Activated CD4-positive, alpha-beta T cell treated with anti-CD3 and anti-CD28 coated beads, Interleukin-2, amount 10 ng/mL, durations not matched to agents 7 days and 5 days (primary cell): ENCODE results near the gene PAK2. TPM values are rescaled to one million over a fixed set of nuclear protein-coding genes. Genes with fewer than 3 reads are reported as not detected.
"Not testable (repeated sequence)": the region's sequence is repeated elsewhere in the genome, so short reads cannot be mapped to it uniquely, and the experiment has no call there.

Experiments
- CTCF ChIA-PET: fragments of 350-600 bp; sonication (Branson Sonifier 250); formaldehyde crosslinking; loops from one replicate; lab custom pipeline; 2021; ENCODE audit warnings: antibody characterized with exemption; lab: Charles Lee
- POLR2A ChIA-PET: fragments of 350-600 bp; sonication (Branson Sonifier 250); formaldehyde crosslinking; loops from one replicate; lab custom pipeline; 2021; ENCODE audit warnings: antibody characterized with exemption; lab: Charles Lee
- DNase-seq: peaks from one replicate; pipeline ENCODE4 v3.0.0-alpha.2; 2020
- H3K27ac Mint-ChIP-seq: one replicate; pipeline ENCODE4 v1.8.0; 2021; ENCODE audit warnings: mild to moderate bottlenecking, moderate library complexity, mixed read lengths
- H3K27me3 Mint-ChIP-seq: one replicate; pipeline ENCODE4 v1.8.0; 2021; ENCODE audit warnings: mixed read lengths
- H3K36me3 Mint-ChIP-seq: one replicate; pipeline ENCODE4 v1.8.0; 2021; ENCODE audit warnings: low read depth, mixed read lengths
- H3K4me1 Mint-ChIP-seq: one replicate; pipeline ENCODE4 v1.8.0; 2021; ENCODE audit warnings: mixed read lengths
- H3K4me3 Mint-ChIP-seq: one replicate; pipeline ENCODE4 v1.8.0; 2021; ENCODE audit warnings: mild to moderate bottlenecking, moderate library complexity, mixed read lengths
- H3K9me3 Mint-ChIP-seq: one replicate; pipeline ENCODE4 v1.8.0; 2021; ENCODE audit warnings: mixed read lengths
- total RNA-seq, 2 experiments: library from RNA; stranded (reverse); gene quantifications; one replicate each; pipeline ENCODE4 v1.2.3, GENCODE V29; 2021

Gene PAK2
- total RNA-seq, 2 experiments from 2014 or later, result 88.6 to 98.5 TPM

DNA sequence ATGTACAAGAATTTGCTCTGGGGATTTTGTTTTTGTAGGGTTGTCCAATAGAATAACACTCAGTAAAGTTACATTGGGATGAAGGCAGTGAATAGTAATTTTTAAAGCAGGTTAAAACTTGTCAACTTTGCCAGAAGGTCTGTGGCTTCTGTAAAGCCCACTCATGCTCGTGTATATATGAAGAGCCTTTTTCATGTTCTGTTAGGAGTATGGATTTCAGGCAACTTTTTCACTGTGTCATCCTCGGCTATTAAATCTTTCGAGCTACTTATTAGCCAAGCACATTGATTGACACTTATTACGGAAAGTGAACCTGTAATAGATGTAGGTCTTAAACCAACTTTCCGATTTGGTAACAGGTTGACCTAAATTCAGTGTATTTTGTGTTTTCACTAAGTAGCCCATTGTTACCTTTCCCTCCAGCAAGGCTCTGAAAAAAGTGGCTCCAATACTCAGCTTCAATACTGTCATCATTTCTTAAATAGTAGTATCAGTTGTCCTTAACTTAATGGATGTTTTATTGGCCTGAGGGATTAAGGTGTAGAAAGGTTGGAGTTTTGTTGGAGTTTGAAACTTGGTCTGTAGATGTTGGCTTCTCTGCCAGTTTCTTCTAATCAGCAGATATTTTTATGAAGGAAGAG lies 1.7 kb downstream of the PAK2 start:
- ChIA-PET CTCF (interaction anchor here (1.0 to 1.8 kb wide), 2 partner anchors 50 to 213 kb away, joined by 4 to 7 read pairs; no protein-coding TSS in a partner anchor), POLR2A (no interaction called here)
- Mint-ChIP-seq H3K9me3 (peaks cover 4% of the 10 kb centered on the region), H3K4me3 (peak overlapping the region; percentile 93), H3K36me3 (peaks cover 36% of the 10 kb centered on the region), H3K4me1 (peaks cover 30% of the 10 kb centered on the region), H3K27ac (peak overlapping the region; percentile 96), H3K27me3 (no peaks in the 10 kb centered on the region)
- no peak for DNase-seq

GRCh38 chr3:196743569-196743968 lies 3.9 kb downstream of the PAK2 start:
- H3K4me3 Mint-ChIP-seq, H3K9me3 Mint-ChIP-seq, H3K27me3 Mint-ChIP-seq, DNase-seq, H3K27ac Mint-ChIP-seq, CTCF ChIA-PET, POLR2A ChIA-PET: not testable (repeated sequence)
- Mint-ChIP-seq H3K4me1 (peaks cover 31% of the 10 kb centered on the region), H3K36me3 (peaks cover 34% of the 10 kb centered on the region)

DNA sequence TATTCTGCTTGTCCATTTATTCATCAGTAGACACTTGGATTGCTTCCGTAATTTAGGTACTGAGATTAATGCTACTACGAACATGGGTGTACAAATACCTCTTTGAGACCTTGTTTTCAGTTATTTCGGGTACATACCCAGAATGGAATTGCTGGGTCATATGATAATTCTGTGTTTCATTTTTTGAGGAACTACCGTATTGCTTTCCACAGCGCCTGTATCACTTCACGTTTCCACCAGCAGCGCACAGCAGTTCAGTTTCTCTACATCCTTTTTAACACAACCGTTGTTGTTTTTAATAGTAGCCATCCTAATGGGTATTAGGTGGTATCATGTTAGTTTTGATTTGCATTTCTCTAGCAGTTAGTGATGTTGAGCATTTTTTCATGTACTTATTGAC lies 9.5 kb downstream of the PAK2 start:
- DNase-seq, result no peak
- no peak overlapping the region for H3K27ac Mint-ChIP-seq
- H3K36me3 Mint-ChIP-seq, result peaks cover 59% of the 10 kb centered on the region
- no peaks in the 10 kb centered on the region for H3K27me3 Mint-ChIP-seq
- no peak overlapping the region for H3K4me3 Mint-ChIP-seq
- ChIA-PET POLR2A (no interaction called here), CTCF (no interaction called here)
- peaks cover 26% of the 10 kb centered on the region for H3K4me1 Mint-ChIP-seq
- H3K9me3 Mint-ChIP-seq, result peaks cover 12% of the 10 kb centered on the region

- peaks cover 81% of the 10 kb centered on the region for H3K36me3 Mint-ChIP-seq
- peaks cover 33% of the 10 kb centered on the region for H3K4me1 Mint-ChIP-seq
- ChIA-PET CTCF (interaction anchor here (1.1 kb wide), 1 partner anchor 13 kb away, joined by 3 read pairs; the partner anchor contains the start of gene PAK2), POLR2A (no interaction called here)
- H3K27ac Mint-ChIP-seq, result no peak overlapping the region
- DNase-seq, result no peak
- no peaks in the 10 kb centered on the region for H3K27me3 Mint-ChIP-seq
- H3K4me3 Mint-ChIP-seq, result no peak overlapping the region
- H3K9me3 Mint-ChIP-seq, result peaks cover 42% of the 10 kb centered on the region
Observed at GRCh38 chr3:196753201-196753600, 13.5 kb downstream of the PAK2 start.

DNA sequence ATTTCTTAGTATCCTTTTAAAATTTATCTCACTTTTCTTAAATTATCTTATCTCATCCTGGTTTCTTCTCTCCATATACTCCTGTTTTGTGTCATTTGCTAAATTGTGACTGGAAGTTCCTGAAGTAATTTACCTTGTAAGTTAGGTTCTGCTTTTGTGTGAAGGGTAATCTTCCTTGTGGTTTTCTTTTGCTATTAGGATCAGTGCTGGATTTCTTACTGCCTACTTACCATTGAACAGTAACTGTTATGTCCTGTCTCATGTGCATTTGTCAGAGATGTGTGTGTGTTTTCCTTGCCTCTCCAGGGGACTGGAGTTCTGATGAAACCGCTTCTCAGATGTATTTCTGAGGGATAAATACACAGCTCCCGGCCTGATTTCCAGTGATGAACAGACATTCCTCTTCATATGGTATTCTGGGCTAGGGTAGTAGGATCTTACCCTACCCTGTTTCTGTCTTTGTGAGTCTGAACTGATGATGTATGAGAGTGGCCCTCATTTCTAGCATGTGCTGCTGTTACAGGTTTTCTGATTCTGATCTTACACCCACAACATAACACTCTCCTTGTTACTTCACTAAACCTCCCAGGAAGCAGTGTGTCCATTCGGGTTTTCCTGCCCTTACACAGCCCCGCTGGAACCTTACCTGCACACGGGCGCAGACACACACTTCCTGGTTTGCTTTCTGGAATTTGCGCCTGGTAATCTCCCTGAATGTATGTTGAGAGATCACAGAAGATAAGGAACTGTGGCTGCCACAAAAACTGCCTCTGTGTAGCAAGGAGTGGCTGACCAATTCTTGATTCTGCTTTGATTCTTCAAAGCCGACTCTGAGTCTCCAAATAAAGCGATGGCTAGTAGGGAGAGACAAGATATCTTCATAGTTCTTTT lies 14.7 kb downstream of the PAK2 start:
- POLR2A ChIA-PET, result no interaction called here
- CTCF ChIA-PET, result no interaction called here
- peak overlapping the region; percentile 50 for H3K27ac Mint-ChIP-seq
- no peak overlapping the region for H3K4me3 Mint-ChIP-seq
- H3K4me1 Mint-ChIP-seq, result peaks cover 23% of the 10 kb centered on the region
- no peak for DNase-seq
- H3K36me3 Mint-ChIP-seq, result peaks cover 76% of the 10 kb centered on the region
- H3K9me3 Mint-ChIP-seq, result peaks cover 36% of the 10 kb centered on the region
- H3K27me3 Mint-ChIP-seq, result no peaks in the 10 kb centered on the region

GRCh38 chr3:196756732-196757131 lies 17.1 kb downstream of the PAK2 start:
- Mint-ChIP-seq H3K9me3 (peaks cover 39% of the 10 kb centered on the region), H3K4me1 (peaks cover 20% of the 10 kb centered on the region), H3K27ac (peak overlapping the region; percentile 57), H3K36me3 (peaks cover 75% of the 10 kb centered on the region), H3K4me3 (no peak overlapping the region), H3K27me3 (no peaks in the 10 kb centered on the region)
- ChIA-PET POLR2A (no interaction called here), CTCF (no interaction called here)
- no peak for DNase-seq

DNA sequence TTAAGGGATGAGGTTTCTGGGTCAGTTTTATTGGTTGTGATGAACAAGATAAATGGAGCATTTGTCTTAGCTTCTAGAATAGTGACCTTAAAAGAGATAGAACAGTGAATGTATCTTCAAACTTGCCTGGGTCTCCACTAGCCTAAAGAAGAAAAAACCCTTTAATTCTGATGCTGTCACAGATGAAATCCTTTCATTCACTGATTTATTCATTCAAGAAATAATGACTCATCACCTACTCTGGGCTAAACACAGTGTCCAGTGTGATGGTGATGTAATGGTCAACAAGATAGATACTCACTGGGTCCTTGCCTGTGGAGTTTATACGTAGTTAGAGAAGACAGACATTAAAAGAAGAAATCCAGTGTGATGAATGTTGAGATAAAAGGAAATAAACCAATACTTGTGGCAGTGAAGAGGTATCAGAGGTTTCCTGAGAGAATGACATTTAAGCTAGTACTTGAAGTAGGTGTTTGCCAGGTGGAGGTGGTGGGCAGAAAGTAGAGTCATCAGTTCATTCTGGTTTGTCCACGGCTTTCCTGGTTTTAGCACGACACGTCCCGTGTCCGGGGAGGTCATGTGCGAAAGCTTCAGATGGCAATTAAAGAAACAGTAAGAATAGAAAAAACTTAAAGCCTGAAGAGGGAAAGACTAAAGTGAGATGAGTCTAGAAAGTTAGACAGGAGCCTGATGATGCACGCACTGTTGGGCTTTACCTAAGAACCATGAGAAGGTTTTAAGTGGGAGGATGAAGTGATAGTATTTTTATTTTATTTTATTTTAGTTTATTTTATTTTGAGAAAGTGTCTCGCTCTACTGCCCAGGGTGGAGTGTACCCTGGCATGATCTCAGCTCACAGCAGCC lies 18.5 kb downstream of the PAK2 start:
- H3K9me3 Mint-ChIP-seq, result peaks cover 39% of the 10 kb centered on the region
- no peak for DNase-seq
- H3K36me3 Mint-ChIP-seq, result peaks cover 78% of the 10 kb centered on the region
- H3K27ac Mint-ChIP-seq, result peak overlapping the region; percentile 48
- ChIA-PET CTCF (no interaction called here), POLR2A (no interaction called here)
- H3K4me1 Mint-ChIP-seq, result peaks cover 21% of the 10 kb centered on the region
- no peak overlapping the region for H3K4me3 Mint-ChIP-seq
- H3K27me3 Mint-ChIP-seq, result no peaks in the 10 kb centered on the region

DNA sequence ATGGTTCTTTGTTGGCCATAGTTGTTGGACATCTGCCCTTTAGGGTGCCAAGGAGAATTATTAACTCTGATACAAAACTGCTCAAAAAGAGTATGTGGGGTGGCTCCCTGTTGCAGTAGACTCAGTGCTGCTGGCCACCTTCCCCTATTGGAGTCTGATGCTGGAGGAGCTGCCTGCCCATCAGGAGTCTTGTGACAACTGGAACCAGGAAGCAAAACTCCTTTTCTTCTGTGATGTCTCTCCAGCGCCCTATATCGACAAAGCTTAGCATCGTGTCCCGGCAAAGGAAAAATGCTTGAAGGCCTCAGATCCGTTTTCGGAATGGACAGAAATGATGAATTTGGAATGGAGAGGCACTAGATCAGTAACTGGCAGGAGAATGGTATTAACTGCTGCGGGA lies 23.5 kb downstream of the PAK2 start:
- ChIA-PET POLR2A (no interaction called here), CTCF (interaction anchor here (0.6 kb wide), 2 partner anchors 334 to 685 kb away, joined by 3 read pairs; no protein-coding TSS in a partner anchor)
- Mint-ChIP-seq H3K9me3 (peaks cover 6% of the 10 kb centered on the region), H3K4me1 (peaks cover 12% of the 10 kb centered on the region), H3K27ac (peak overlapping the region; percentile 31), H3K27me3 (no peaks in the 10 kb centered on the region), H3K4me3 (no peak overlapping the region), H3K36me3 (peaks cover 46% of the 10 kb centered on the region)
- DNase-seq, result no peak

DNA sequence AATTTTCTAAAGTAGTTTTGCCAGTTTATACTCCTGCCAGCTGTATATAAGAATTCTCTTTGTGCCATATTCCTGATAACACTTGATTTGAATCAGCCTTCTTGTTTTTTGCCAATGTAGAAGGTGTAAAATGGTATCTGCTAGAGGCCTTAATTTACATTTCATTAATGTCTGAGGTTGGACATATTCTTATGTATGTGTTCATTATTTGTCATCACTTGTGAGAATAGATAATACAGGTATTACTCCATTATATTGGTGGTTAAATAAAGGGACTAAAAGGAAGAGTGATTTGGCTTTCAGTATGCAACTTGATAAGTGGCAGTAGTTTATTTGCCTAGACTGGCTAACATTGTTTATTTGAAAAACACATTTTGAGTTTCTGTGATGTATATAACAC lies 25.8 kb downstream of the PAK2 start:
- Mint-ChIP-seq H3K36me3 (peaks cover 34% of the 10 kb centered on the region), H3K9me3 (peaks cover 3% of the 10 kb centered on the region), H3K27me3 (no peaks in the 10 kb centered on the region), H3K4me3 (no peak overlapping the region), H3K27ac (no peak overlapping the region), H3K4me1 (peaks cover 12% of the 10 kb centered on the region)
- ChIA-PET CTCF (no interaction called here), POLR2A (no interaction called here)
- DNase-seq, result no peak

DNA sequence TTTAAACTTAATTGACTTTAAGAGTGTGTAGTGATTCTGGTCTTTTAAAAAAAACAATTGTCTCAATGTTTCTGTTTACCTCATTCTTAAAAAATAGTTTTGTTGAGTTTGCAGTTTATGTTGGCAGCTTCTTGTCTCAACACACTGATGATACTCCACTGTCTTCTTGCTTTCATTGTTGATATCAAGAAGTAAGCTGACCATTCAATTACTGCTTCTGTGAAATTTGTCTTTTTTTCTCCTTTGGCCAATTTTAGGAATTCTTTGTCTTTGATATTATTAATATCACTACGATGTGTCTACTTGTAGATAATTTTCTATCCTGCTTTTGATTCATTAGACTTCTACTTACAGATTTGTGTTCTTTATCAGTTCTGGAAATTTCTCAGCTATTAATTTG lies 31.4 kb downstream of the PAK2 start:
- H3K9me3 Mint-ChIP-seq, result peaks cover 3% of the 10 kb centered on the region
- ChIA-PET CTCF (no interaction called here), POLR2A (no interaction called here)
- no peak for DNase-seq
- peaks cover 43% of the 10 kb centered on the region for H3K4me1 Mint-ChIP-seq
- peaks cover 38% of the 10 kb centered on the region for H3K36me3 Mint-ChIP-seq
- no peaks in the 10 kb centered on the region for H3K27me3 Mint-ChIP-seq
- H3K27ac Mint-ChIP-seq, result no peak overlapping the region
- no peak overlapping the region for H3K4me3 Mint-ChIP-seq

DNA sequence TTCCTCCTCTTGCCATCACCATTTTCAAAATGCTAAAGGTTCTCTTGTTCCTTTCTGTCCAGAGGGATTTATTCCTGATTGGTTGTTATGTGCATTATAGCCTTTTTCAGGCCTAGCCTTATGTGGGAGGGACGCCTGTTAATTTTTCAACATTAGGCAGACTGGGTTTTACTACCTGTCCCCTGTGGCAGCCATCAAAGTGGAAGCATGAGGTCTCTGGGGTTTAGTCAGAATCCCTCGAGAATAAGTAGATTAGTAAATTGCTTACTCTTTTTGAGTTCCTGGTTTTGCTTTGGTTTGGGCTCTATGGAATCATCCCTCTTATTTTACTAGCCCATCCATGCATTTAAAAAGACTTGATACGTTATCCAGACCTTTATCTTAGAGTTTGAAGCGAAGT lies 32.4 kb downstream of the PAK2 start:
- ChIA-PET POLR2A (no interaction called here), CTCF (no interaction called here)
- Mint-ChIP-seq H3K4me3 (no peak overlapping the region), H3K36me3 (peaks cover 40% of the 10 kb centered on the region), H3K27ac (no peak overlapping the region), H3K4me1 (peaks cover 43% of the 10 kb centered on the region), H3K9me3 (peaks cover 3% of the 10 kb centered on the region), H3K27me3 (no peaks in the 10 kb centered on the region)
- DNase-seq, result no peak

DNA sequence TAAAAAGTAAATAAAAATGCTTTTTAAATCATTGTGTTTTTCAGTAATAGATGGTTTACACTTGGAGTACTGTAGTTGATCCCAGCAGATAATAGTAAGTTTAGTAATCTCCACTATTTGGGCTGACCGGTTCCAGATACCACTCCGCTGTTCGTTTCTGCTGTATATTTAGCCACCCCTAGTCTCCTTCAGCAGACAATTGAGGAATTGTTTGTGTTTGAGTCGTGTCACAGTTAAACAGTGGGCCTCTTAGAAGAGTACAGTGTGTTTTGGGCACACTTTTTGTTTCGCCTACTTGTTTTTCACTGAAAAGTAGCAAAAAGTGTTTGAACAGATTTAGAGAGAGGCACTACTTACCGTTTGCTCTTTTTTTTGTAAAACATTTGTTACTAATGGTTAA lies 33.2 kb downstream of the PAK2 start:
- ChIA-PET CTCF (no interaction called here), POLR2A (no interaction called here)
- Mint-ChIP-seq H3K4me1 (peaks cover 43% of the 10 kb centered on the region), H3K9me3 (peaks cover 3% of the 10 kb centered on the region), H3K27ac (no peak overlapping the region), H3K27me3 (no peaks in the 10 kb centered on the region), H3K4me3 (no peak overlapping the region), H3K36me3 (peaks cover 42% of the 10 kb centered on the region)
- DNase-seq, result no peak
